Lung (tissue), 12 donors: ENCODE data around the gene HOMER2. TPM values are rescaled to one million over a fixed set of nuclear protein-coding genes. Genes with fewer than 3 reads are reported as not detected.

Source experiments
- ATAC-seq: fragments of 200-7000 bp; cut with Tn5 transposase; one replicate; pipeline ENCODE4 v1.9.1; 2020; ENCODE audit warnings: moderate number of reproducible peaks; ENCODE audit not compliant: insufficient read depth, low FRiP score
- DNase-seq, 3 donors: peaks; one replicate each; pipeline ENCODE4 v3.0.0-alpha.2; 2013 to 2017
- H3K27ac ChIP-seq, 2 donors: one replicate each; pipeline ENCODE4 v1.5.1; 2013; ENCODE audit warnings: mild to moderate bottlenecking in 2 of 2, moderate library complexity in 2 of 2, control low read depth in 1 of 2, inconsistent platforms in 1 of 2, low read depth in 1 of 2, low read length in 1 of 2
- H3K27me3 ChIP-seq, 3 donors: one replicate each; pipeline ENCODE4 v1.5.1; 2013; ENCODE audit warnings: low read length in 2 of 3; ENCODE audit not compliant: control insufficient read depth in 3 of 3, insufficient read depth in 3 of 3
- H3K36me3 ChIP-seq, 4 donors: one replicate each; pipeline ENCODE4 v1.5.1; 2013; ENCODE audit warnings: low read length in 4 of 4, mild to moderate bottlenecking in 1 of 4, moderate library complexity in 1 of 4; ENCODE audit not compliant: control insufficient read depth in 4 of 4, insufficient read depth in 4 of 4
- H3K4me1 ChIP-seq, 5 donors: one replicate each; pipeline ENCODE4 v1.5.1; 2013; ENCODE audit warnings: low read length in 5 of 5, mild to moderate bottlenecking in 2 of 5, moderate library complexity in 1 of 5; ENCODE audit not compliant: control insufficient read depth in 5 of 5, insufficient read depth in 5 of 5
- H3K4me3 ChIP-seq: one replicate; pipeline ENCODE4 v1.5.1; 2013; ENCODE audit warnings: mild to moderate bottlenecking, control low read depth, moderate library complexity
- H3K9ac ChIP-seq, 2 donors: one replicate each; pipeline ENCODE4 v1.5.1; 2013; ENCODE audit warnings: low read length in 2 of 2, control low read depth in 1 of 2; ENCODE audit not compliant: insufficient read depth in 1 of 2
- H3K9me3 ChIP-seq, 4 donors: one replicate each; pipeline ENCODE4 v1.5.1; 2013; ENCODE audit warnings: low read length in 3 of 4, mild to moderate bottlenecking in 1 of 4, moderate library complexity in 1 of 4; ENCODE audit not compliant: control insufficient read depth in 4 of 4, insufficient read depth in 3 of 4
- CTCF ChIP-seq: IDR thresholded peaks from 2 replicates; pipeline ENCODE4 v1.5.1; 2012; ENCODE audit warnings: mild to moderate bottlenecking; ENCODE audit errors: control extremely low read depth, extremely low read depth
- WGBS, 2 donors: extraction: QIAGEN DNeasy Blood & Tissue Kit; methylation state at CpG; one replicate each; pipeline ENCODE4 v1.1.7; 2013; 5-methylcytosine and 5-hydroxymethylcytosine counted together
- polyA plus RNA-seq, 2 donors: library from polyadenylated mRNA; stranded (reverse); fragments of 200-250 nt; gene quantifications; one replicate each; pipeline ENCODE4 v1.2.1, GENCODE V29; 2013
- total RNA-seq, 2 donors: library from RNA; depleted of rRNA in 1 of 2; stranded (reverse); fragments of >200 nt in 1 of 2; gene quantifications; one replicate each; pipeline ENCODE4 v1.2.1, GENCODE V29; 2014 to 2021
- donor health status: control.
- donor health status: control.
- donor health status: Bipolar disorder and iron deficiency.
- donor health status: healthy.
- donor health status: DM: yes; HTN: yes; CAD: no.

HOMER2 gene
- total and polyA plus RNA-seq, 4 donors: 7.5 to 18.1 (median 11.6) TPM

DNA sequence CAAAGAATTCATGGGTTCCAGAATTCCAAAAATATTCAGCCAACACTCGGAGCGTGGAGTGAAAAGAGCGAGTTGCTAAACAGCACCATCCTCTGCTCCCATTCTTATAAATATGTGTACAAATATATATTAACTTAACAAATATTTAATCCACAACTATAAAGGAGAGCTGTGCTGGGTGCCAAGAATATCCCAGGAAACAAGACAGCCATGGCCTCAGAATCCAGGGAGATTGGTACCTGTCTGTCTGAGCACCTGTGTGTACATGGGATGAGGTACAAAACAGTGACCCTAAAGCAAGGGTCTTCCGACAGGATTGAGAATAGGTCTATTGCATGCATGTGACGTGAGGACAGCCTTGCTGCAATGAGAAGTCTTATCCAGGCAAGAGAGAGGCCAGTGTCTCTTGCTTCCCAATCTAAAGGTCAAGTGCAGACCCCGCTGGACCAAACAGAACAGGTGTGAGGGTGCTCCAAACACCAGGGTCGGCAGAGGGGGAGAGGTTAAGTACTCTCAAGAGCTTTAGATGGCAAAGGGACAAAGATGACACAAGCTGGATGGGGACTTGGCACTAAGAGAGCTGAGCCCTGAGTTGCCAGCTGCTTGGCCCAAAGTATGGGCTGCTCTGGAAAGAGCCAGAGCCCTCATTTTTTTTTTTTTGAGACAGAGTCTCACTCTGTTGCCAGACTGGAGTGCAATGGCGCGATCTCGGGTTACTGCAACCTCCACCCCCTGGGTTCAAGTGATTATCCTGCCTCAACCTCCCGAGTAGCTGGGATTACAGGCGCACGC is 36.2 kb downstream of the HOMER2 start:
- no peaks in the 10 kb centered on the region for H3K27me3 ChIP-seq
- DNase-seq (no peak), ATAC-seq (no peak)
- no peak overlapping the region for H3K27ac ChIP-seq
- no peaks in the 10 kb centered on the region for H3K36me3 ChIP-seq
- H3K9me3 ChIP-seq: no peaks in the 10 kb centered on the region
- H3K4me1 ChIP-seq: no peaks in the 10 kb centered on the region
- H3K4me3 ChIP-seq: no peak overlapping the region
- no peak for TF ChIP-seq CTCF
- no peak overlapping the region for H3K9ac ChIP-seq
- 89% methylated on average over 13 of the region's 13 CpGs for WGBS, 2 donors

DNA sequence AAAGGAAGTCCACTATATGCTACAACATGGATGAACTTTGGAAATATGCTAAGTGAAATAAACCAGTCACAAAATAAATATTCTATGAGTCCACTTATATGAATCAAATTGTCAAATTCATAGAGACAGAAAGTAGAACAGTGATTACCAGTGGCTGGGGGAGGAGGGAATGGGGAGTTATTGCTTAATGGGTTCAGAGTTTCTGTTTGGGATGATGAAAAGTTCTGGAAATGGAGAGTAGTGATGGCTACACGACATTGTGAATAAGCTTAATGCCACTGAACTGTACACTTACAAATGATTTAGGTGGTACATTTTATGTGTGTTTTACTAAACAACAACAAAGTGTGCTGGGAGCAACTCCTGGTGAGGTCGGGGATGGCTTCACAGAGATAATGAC is 38.1 kb downstream of the HOMER2 start:
- no peaks in the 10 kb centered on the region for H3K9me3 ChIP-seq
- 79 to 82% methylated on average over 2 of the region's 2 CpGs for WGBS, 2 donors
- H3K9ac ChIP-seq: no peak overlapping the region
- no peaks in the 10 kb centered on the region for H3K36me3 ChIP-seq
- DNase-seq (no peak), ATAC-seq (no peak)
- no peak overlapping the region for H3K27ac ChIP-seq
- H3K4me3 ChIP-seq: no peak overlapping the region
- H3K4me1 ChIP-seq: no peaks in the 10 kb centered on the region
- no peaks in the 10 kb centered on the region for H3K27me3 ChIP-seq
- no peak for TF ChIP-seq CTCF

DNA sequence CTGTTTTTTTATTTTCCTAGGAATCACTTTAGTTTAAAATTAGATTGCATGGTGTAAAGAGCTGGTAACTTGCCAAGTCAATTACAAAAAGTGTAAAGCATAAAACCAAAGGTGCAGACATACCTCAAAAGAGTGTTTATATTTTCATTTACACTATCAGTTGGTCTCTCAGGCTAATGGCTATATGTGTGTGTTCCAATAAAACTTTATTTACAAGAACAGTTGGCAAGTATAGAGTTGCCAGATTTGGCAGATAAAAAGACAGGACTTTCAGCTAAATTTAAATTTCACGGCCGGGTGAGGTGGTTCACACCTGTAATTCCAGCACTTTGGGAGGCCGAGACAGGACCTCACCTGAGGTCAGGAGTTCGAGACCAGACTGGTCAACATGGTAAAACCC is 41.1 kb downstream of the HOMER2 start:
- no peak for ATAC-seq
- Histone ChIP-seq H3K4me3 (no peak overlapping the region), H3K9ac (no peak overlapping the region), H3K27me3 (no peaks in the 10 kb centered on the region), H3K27ac (no peak overlapping the region), H3K4me1 (no peaks in the 10 kb centered on the region), H3K36me3 (no peaks in the 10 kb centered on the region), H3K9me3 (peaks cover 0 to 6% (median 0%) of the 10 kb centered on the region in 4 donors)
- TF ChIP-seq CTCF: no peak
- WGBS, 2 donors: 90 to 95% methylated on average over 4 of the region's 4 CpGs
- DNase-seq: no peak

DNA sequence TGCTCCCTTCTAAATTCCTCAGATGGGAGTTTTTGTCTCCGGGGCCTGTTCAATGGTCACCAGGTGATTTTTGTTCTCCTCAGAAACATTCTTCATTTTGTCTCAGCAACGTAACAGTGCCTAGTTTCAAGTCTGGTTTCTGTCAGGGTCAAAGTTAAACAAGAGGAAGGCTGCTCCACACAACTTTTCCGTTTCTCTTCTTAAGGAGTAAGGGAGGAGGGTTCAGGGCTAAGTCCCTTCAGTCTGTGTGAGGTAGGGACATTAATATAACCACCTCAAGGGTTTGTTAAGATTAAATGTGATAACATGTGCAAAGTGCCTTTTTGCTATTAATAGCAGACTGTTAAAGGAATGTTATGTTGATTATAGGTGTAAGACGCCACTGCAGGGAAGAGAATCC is 41.8 kb downstream of the HOMER2 start:
- Histone ChIP-seq H3K36me3 (no peaks in the 10 kb centered on the region), H3K9ac (no peak overlapping the region), H3K9me3 (peaks cover 0 to 6% (median 0%) of the 10 kb centered on the region in 4 donors), H3K4me1 (no peaks in the 10 kb centered on the region), H3K4me3 (no peak overlapping the region), H3K27me3 (no peaks in the 10 kb centered on the region), H3K27ac (no peak overlapping the region)
- ATAC-seq (no peak), DNase-seq (peak in 1 of 3 donors; percentile 4)
- TF ChIP-seq CTCF: no peak
- WGBS, 2 donors: 57 to 76% methylated on average over 4 of the region's 4 CpGs
